IgD-negative memory B cell (primary cell): Measurements from ENCODE around the gene MSLN. TPM values are rescaled to one million over a fixed set of nuclear protein-coding genes. Genes with fewer than 3 reads are reported as not detected.

Experiments
- H3K27ac Mint-ChIP-seq, 3 donors: one replicate each; pipeline ENCODE4 v1.8.0; 2020 to 2022; ENCODE audit warnings: mild to moderate bottlenecking in 3 of 3, mixed read lengths in 3 of 3, moderate library complexity in 1 of 3
- H3K27me3 Mint-ChIP-seq: one replicate; pipeline ENCODE4 v1.8.0; 2021; ENCODE audit warnings: mixed read lengths
- H3K36me3 Mint-ChIP-seq: one replicate; pipeline ENCODE4 v1.8.0; 2020; ENCODE audit warnings: mild to moderate bottlenecking, mixed read lengths
- H3K4me1 Mint-ChIP-seq, 3 donors: one replicate each; pipeline ENCODE4 v1.8.0; 2020 to 2022; ENCODE audit warnings: mixed read lengths in 3 of 3, mild to moderate bottlenecking in 1 of 3
- H3K4me3 Mint-ChIP-seq, 4 donors: one replicate each; pipeline ENCODE4 v1.8.0; 2020 to 2022; ENCODE audit warnings: mild to moderate bottlenecking in 4 of 4, mixed read lengths in 4 of 4, moderate library complexity in 3 of 4
- H3K9me3 Mint-ChIP-seq, 3 donors: one replicate each; pipeline ENCODE4 v1.8.0; 2020 to 2021; ENCODE audit warnings: mixed read lengths in 3 of 3, mild to moderate bottlenecking in 1 of 3
- polyA plus RNA-seq: library from polyadenylated mRNA; unstranded; fragments of 300-500 nt; fragmentation: Illumina TruSeq; gene quantifications from one replicate; pipeline ENCODE4 v1.2.3, GENCODE V29; 2021

MSLN gene
- polyA plus RNA-seq, 1 donor from 2014 or later, result not detected

DNA sequence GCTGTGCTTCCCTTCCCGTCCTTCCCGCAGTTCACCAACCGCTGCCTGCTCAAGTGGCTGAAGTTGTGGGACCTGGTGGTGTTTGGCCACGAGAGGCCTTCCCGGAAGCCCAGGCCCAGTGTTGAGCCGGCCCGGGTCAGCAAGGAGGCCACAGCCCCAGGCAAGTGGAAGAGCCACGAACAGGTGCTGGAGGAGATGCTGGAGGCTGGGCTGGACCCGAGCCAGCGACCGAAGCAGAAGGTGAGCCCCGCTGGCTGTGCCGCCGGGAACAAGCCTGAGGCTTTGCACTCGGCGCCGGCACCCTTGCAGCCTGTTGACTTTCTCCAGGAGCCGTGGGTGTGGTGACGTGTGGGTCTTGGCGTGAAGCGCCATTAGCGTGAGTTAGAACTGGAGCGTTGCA lies 30.6 kb downstream of the MSLN start:
- no peaks in the 10 kb centered on the region for H3K27me3 Mint-ChIP-seq
- peak overlapping the region in 1 of 4 donors; percentile 30 for H3K4me3 Mint-ChIP-seq
- H3K4me1 Mint-ChIP-seq, result peaks cover 0 to 4% (median 1%) of the 10 kb centered on the region in 3 donors
- no peak overlapping the region for H3K27ac Mint-ChIP-seq
- peaks cover 1% of the 10 kb centered on the region for H3K36me3 Mint-ChIP-seq
- no peaks in the 10 kb centered on the region for H3K9me3 Mint-ChIP-seq

DNA sequence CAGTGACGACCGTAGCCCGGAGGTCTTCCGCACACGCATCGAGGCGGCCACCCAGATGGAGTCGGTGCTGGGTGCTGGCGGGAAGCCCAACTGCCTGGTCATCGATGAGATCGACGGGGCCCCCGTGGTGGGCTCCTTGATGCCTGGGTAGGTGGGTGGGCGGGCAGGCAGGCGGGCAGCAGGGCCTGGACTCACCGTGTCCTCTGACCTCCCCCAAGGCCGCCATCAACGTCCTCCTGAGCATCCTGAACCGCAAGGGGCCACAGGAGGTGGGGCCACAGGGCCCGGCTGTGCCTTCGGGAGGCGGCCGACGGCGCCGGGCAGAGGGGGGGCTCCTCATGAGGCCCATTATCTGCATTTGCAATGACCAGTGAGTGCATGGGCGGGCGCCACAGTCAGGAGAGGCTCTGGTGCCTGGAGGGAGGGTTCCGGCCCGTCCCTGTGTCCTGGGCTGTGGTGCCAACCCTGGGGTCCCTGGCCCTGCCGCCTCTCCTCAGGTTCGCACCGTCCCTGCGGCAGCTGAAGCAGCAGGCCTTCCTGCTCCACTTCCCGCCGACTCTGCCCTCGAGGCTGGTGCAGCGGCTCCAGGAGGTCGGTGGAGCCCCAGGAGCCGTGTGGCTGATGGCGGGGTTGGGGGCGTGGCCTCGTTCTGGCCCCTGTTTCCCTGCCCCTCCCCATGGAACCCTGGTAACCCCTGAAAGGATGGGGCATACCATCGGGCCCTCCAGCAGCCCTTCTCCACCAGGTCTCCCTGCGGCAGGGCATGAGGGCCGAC lies 31.9 kb downstream of the MSLN start:
- no peaks in the 10 kb centered on the region for H3K9me3 Mint-ChIP-seq
- H3K4me1 Mint-ChIP-seq, result peaks cover 0 to 1% (median 0%) of the 10 kb centered on the region in 3 donors
- peaks cover 1% of the 10 kb centered on the region for H3K36me3 Mint-ChIP-seq
- H3K27me3 Mint-ChIP-seq, result no peaks in the 10 kb centered on the region
- no peak overlapping the region for H3K27ac Mint-ChIP-seq
- no peak overlapping the region for H3K4me3 Mint-ChIP-seq

DNA sequence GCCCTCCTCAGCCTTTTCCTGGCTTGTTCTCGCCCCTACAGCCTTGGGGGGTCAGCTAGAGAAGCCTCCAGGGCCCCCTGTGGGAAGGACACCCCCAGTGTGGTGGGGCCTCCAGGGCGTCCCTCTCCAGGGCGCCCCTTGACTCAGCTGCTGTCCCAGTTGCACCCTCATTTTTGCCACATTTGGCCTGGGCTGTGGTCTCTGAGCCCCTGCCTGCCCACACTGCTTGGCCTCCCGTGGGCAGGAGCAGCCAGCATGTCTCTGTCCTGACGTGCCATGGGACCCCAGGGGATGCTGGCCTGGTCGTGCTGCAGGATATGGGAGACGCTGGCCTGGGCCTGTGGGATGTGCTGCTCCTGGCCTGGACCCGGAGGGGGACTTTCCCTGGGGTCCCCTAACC lies 32.9 kb downstream of the MSLN start:
- no peaks in the 10 kb centered on the region for H3K9me3 Mint-ChIP-seq
- H3K4me1 Mint-ChIP-seq, result peaks cover 0 to 1% (median 0%) of the 10 kb centered on the region in 3 donors
- H3K27me3 Mint-ChIP-seq, result peaks cover 1% of the 10 kb centered on the region
- no peak overlapping the region for H3K27ac Mint-ChIP-seq
- no peak overlapping the region for H3K4me3 Mint-ChIP-seq
- H3K36me3 Mint-ChIP-seq, result peaks cover 1% of the 10 kb centered on the region

DNA sequence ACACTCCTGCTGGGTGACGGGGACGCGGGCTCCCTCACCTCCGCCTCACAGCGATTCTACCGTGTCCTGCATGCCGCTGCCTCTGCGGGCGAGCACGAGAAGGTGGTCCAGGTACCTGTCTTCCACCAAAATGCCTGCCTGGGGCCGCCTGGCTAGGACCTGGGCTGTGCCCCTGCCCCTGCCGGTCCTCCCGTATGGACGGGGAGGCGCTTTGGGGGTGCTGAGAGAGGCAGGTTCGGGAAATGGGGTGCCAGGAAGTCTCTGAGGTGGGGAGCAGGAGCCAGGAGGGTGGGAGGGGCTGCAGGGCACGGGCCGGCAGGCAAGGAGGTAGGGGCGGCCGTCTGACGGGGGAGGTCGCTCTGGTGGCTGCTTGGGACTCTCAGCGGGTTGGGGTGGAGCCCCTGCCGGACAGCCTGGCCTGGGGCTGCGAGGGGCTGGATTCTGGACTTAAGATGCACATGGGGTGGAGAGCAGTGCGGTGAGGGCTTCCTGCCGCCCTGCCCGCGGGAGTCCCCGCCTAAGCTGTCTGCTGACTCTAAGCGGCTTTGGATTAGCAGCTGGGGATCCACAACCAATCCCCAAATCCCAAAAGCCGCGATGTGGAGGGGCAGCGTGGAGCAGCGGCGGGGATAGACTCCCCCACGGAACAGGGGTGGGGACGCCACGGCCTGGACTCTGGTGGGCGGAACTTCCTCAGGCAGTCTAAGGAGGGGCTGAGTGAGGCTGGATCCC lies 33.7 kb downstream of the MSLN start:
- H3K4me3 Mint-ChIP-seq, result no peak overlapping the region
- H3K36me3 Mint-ChIP-seq, result peaks cover 1% of the 10 kb centered on the region
- H3K9me3 Mint-ChIP-seq, result no peaks in the 10 kb centered on the region
- H3K27ac Mint-ChIP-seq, result no peak overlapping the region
- H3K27me3 Mint-ChIP-seq, result peaks cover 6% of the 10 kb centered on the region
- peaks cover 0 to 1% (median 0%) of the 10 kb centered on the region in 3 donors for H3K4me1 Mint-ChIP-seq

DNA sequence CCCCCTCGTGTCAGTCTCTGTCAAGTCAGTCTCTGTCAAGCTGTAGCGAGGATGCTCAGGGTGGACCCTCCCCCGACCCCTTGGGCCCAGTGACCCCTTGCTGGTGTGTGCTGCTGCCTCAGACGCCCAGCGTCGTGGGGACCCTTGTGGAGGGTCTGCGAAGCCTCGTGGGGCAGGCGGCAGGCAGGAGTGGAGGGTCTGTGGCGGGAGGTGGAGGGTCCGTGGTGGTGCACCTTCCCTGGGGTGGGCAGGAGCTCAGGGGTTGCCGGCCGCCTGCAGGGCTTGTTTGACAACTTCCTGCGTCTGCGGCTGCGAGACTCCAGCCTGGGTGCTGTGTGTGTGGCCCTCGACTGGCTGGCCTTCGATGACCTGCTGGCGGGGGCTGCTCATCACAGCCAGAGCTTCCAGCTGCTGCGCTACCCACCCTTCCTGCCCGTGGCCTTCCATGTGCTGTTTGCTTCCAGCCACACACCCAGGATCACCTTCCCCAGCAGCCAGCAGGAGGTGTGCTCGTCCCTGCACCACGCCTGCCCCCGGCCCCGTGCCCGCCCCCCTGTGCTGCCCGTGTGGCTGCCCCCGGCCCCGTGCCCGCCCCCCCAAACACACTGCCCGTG lies 34.4 kb downstream of the MSLN start:
- peaks cover 1% of the 10 kb centered on the region for H3K36me3 Mint-ChIP-seq
- H3K4me1 Mint-ChIP-seq, result no peaks in the 10 kb centered on the region
- no peak overlapping the region for H3K4me3 Mint-ChIP-seq
- no peak overlapping the region for H3K27ac Mint-ChIP-seq
- peaks cover 6% of the 10 kb centered on the region for H3K27me3 Mint-ChIP-seq
- H3K9me3 Mint-ChIP-seq, result no peaks in the 10 kb centered on the region

DNA sequence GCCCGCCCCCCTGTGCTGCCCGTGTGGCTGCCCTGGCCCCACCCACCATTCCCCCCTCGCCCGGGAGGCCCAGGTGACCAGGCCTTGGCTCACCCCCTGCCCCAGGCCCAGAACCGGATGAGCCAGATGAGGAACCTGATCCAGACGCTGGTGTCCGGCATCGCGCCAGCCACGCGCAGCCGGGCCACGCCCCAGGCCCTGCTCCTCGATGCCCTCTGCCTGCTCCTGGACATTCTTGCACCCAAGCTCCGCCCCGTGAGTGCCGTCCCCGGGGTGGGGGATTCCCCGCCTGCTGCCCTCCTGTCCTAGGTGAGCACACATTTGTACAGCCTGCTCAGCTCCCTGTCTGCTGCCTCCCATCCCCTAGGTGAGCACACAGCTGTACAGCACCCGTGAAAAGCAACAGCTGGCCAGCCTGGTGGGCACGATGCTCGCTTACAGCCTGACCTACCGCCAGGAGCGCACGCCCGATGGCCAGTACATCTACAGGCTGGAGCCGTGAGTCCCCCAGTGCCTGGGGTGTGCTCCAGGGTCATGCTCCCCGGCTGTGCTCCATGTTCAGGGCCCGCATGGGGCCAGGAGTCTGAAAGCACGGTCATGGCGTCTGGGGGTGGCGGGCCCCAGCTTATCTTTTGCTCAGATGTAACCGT lies 35.2 kb downstream of the MSLN start:
- Mint-ChIP-seq H3K27me3 (peaks cover 6% of the 10 kb centered on the region), H3K4me3 (no peak overlapping the region), H3K27ac (no peak overlapping the region), H3K4me1 (no peaks in the 10 kb centered on the region), H3K36me3 (peaks cover 1% of the 10 kb centered on the region), H3K9me3 (no peaks in the 10 kb centered on the region)

DNA sequence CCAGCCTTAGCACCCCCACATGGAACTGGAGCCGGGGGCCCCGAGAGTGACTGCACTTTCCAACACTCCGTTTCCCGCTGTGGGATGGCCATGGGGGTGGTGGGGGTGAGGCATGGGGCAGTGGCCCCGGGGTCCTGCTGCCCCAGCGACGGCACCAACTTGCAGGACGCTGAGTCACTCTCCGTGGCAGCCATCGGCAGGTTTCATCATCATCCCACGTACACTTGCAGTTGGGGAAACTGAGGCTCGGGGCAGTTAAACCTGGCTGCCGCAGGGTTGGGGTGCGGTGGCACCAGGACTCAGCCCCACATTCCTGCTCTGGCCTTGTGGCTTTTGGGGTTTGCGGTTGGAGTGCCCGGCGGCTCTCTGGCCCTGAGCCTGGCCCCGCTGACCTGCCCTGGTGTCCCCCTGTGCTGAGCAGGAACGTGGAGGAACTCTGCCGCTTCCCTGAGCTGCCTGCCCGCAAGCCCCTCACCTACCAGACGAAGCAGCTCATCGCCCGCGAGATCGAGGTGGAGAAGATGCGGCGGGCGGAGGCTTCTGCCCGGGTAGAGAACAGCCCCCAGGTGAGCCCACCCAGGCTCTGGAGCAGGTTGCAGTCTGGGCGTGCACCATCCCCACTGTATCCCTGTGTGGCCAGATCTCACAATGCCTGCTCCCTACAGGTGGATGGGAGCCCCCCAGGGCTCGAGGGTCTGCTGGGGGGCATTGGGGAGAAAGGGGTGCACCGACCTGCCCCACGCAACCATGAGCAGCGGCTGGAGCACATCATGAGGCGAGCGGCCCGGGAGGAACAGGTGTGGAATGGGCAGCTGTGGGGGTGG lies 36.0 kb downstream of the MSLN start:
- Mint-ChIP-seq H3K9me3 (no peaks in the 10 kb centered on the region), H3K4me1 (no peaks in the 10 kb centered on the region), H3K27ac (no peak overlapping the region), H3K4me3 (no peak overlapping the region), H3K36me3 (peaks cover under 1% of the 10 kb centered on the region), H3K27me3 (peaks cover 8% of the 10 kb centered on the region)

DNA sequence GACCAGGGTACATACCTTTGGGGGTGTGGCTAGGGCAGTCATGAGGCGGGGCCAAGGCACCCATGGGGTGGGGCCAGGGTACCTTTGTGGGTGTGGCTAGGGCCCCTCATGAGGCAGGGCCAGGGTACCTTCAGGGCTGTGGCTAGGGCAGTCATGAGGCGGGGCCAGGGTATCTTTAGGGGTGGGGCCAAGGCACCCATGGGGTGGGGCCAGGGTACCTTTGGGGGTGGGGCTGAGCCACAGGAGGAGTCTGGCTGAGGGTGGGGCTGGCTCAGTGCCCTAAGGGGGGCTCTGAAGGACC lies 36.5 kb downstream of the MSLN start:
- no peaks in the 10 kb centered on the region for H3K36me3 Mint-ChIP-seq
- no peak overlapping the region for H3K4me3 Mint-ChIP-seq
- no peak overlapping the region for H3K27ac Mint-ChIP-seq
- H3K27me3 Mint-ChIP-seq, result peaks cover 8% of the 10 kb centered on the region
- H3K4me1 Mint-ChIP-seq, result no peaks in the 10 kb centered on the region
- no peaks in the 10 kb centered on the region for H3K9me3 Mint-ChIP-seq

DNA sequence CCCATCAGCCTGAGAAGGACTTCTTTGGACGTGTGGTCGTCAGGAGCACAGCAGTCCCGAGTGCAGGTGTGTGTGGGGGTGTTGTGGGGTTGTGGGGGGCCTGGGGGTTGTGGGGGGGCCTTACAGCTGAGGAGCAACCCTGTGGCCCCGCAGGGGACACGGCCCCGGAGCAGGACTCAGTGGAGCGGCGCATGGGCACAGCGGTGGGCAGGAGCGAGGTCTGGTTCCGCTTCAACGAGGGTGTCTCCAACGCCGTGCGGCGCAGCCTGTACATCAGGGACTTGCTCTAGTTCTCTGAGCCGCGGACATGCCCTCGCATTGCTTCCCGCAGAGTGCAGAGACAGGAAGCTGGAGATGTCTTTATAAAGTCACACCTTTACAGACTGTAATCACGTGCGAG lies 37.2 kb downstream of the MSLN start:
- no peaks in the 10 kb centered on the region for H3K4me1 Mint-ChIP-seq
- no peaks in the 10 kb centered on the region for H3K9me3 Mint-ChIP-seq
- H3K36me3 Mint-ChIP-seq, result no peaks in the 10 kb centered on the region
- H3K27me3 Mint-ChIP-seq, result peaks cover 8% of the 10 kb centered on the region
- peak overlapping the region in 1 of 4 donors; percentile 27 for H3K4me3 Mint-ChIP-seq
- H3K27ac Mint-ChIP-seq, result no peak overlapping the region

DNA sequence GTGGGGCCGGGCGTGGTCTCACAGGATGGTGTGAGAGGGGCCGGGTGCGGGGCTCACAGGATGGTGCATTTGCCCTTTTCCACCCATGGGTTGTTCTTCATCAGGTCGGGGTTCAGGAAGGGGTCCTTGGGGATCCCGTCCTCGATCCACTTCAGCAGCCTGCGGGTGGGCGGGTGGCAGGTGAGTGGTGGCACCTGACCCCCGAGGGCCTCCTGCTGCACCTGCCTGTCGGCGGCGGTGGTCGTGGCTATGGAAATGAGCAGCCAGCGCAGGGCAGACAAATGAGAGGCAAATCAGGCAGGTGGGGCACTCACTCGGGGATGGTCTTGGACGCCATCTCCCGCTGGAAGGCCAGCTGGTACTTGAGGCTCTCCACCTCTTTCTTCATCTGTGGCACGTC lies 38.1 kb downstream of the MSLN start:
- H3K4me3 Mint-ChIP-seq, result peak overlapping the region in 1 of 4 donors; percentile 17
- no peaks in the 10 kb centered on the region for H3K4me1 Mint-ChIP-seq
- H3K27me3 Mint-ChIP-seq, result peaks cover 8% of the 10 kb centered on the region
- no peaks in the 10 kb centered on the region for H3K9me3 Mint-ChIP-seq
- H3K27ac Mint-ChIP-seq, result peak overlapping the region in 1 of 3 donors; percentile 25
- no peaks in the 10 kb centered on the region for H3K36me3 Mint-ChIP-seq

DNA sequence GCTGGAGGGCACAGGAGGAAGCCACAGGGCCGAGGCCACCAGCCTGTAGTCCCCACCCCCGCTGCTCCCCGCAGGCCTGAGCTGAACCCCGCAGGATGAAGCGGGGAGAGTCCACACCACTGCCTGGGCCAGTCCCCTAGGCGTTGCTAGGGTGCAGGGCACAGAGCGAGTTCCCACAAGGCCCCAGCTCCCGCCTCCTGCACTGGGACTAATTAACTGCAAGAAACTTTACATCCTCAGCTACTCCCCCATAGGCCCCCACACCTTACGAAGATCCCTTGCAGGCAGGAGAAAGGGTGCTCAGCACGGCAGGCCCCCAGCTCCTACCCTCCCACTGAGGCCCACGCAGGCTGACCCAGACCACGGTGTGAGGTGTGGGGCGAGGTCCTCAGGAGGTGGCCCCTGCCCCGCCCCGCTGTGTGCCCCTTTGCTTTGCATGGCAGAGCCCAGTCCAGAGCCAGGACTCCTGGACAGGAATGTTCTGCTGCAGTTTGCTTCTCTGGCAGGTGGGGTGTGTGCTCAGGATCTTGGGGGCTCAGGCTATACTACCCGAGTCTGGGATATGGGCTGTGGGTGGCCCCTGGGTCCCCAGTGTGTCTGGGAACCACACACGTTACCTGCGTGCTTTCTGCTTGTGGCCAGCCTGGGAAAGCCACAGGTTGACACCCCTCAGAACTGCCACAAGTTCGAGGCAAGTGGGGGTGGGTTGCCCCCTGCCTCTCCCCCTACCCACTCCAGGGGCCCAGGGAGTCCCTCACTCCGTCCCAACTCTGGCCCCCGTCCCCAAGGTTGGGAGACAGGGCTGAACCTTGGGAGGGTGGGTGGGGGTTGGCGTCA lies 38.8 kb downstream of the MSLN start:
- no peaks in the 10 kb centered on the region for H3K36me3 Mint-ChIP-seq
- H3K27me3 Mint-ChIP-seq, result peaks cover 8% of the 10 kb centered on the region
- no peaks in the 10 kb centered on the region for H3K4me1 Mint-ChIP-seq
- H3K27ac Mint-ChIP-seq, result peak overlapping the region in 1 of 3 donors; percentile 25
- H3K9me3 Mint-ChIP-seq, result no peaks in the 10 kb centered on the region
- no peak overlapping the region for H3K4me3 Mint-ChIP-seq

DNA sequence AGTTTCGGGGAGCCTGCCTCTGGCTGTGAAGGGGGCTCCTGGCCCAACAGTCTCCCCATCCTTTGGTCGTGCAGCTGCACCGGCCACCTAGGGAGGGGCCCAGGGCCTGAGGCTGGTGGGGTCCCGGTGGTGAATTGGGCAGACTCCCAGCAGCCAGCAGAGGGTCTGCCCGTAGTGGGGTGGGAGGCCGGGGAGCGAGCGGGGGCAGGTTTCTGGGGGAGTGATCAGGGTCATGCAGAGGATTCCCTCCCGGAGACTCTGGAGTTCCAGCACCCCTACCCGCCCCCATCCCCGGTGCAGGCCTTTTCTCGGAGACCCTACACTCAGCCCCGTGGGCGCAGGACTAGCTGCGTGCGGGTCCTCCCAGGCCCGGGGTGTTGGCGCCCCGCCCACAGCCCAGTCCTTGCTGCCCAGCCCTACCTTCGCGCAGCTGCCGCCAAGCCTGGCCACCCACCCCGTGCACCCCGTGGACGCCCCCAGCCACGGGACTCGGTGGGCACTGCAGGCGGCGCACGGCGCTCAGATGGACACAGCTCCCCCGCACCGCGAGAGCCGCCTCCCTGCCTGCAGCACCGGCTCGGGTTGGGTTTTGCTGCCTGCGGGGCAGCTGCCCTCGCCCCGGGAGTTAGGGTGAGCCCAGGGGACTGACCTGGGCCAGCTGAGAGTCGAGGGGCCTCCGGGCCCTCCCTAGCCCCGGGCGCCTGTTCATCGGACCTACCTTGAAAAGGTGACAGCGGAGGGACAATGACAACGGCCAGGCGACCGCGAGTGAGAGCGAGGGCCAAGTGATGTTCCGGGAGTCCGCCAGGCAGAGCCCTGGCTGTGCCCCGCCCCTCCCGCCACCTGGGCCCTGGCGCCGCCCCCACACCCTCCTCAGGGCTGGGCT lies 39.7 kb downstream of the MSLN start, which contains the start of gene GNG13:
TSS of gene GNG13 (minus strand) at position 787 of the 886 bp plus-strand sequence. CDS start 1,657 bp downstream, outside the sequence.
- Mint-ChIP-seq H3K4me3 (no peak within 1 kb of the TSS), H3K36me3 (no peaks in the 10 kb centered on the region), H3K4me1 (no peaks in the 10 kb centered on the region), H3K27me3 (peaks cover 8% of the 10 kb centered on the region), H3K27ac (no peak within 1 kb of the TSS), H3K9me3 (no peaks in the 10 kb centered on the region)
